H1 (cell line): ENCODE results near the gene PNPLA8. TPM values are rescaled to one million over a fixed set of nuclear protein-coding genes. Genes with fewer than 3 reads are reported as not detected.

Experiments used
- CTCF ChIA-PET: fragments of 300-600 bp; sonication (Branson Sonifier 250); formaldehyde crosslinking; loops from one replicate; lab custom pipeline; 2021; ENCODE audit not compliant: partially characterized antibody; lab: Charles Lee
- POLR2A ChIA-PET: fragments of 300-600 bp; sonication (Branson Sonifier 250); formaldehyde crosslinking; loops from one replicate; lab custom pipeline; 2021; ENCODE audit warnings: inconsistent platforms; ENCODE audit not compliant: partially characterized antibody; lab: Charles Lee
- DNase-seq, 2 experiments: peaks; one replicate each; pipeline versions ENCODE4 v3.0.0 to v3.0.0-alpha.2; 2010 to 2022; ENCODE audit warnings: low spot score in 2 of 2, low read depth in 1 of 2, mixed read lengths in 1 of 2
- FAIRE-seq: peaks from 2 replicates; lab custom pipeline; 2011; peaks lifted over from hg19 to GRCh38; lab: Jason Lieb, UNC
- H2AFZ ChIP-seq: 2 replicates; pipeline ENCODE4 v1.8.1; 2012; ENCODE audit warnings: low read length, inconsistent platforms
- H2AK5ac ChIP-seq: 2 replicates; pipeline ENCODE4 v1.6.1; 2013; ENCODE audit warnings: low read depth, low read length
- H2BK120ac ChIP-seq: replicated peaks from 2 replicates; pipeline ENCODE3; 2013; ENCODE audit warnings: low read depth, low read length, inconsistent platforms
- H2BK12ac ChIP-seq: 2 replicates; pipeline ENCODE4 v1.6.1; 2013; ENCODE audit warnings: low read depth, low read length
- H2BK15ac ChIP-seq: 2 replicates; pipeline ENCODE4 v1.6.1; 2013; ENCODE audit warnings: low read length
- H2BK20ac ChIP-seq: 2 replicates; pipeline ENCODE4 v1.6.1; 2013; ENCODE audit warnings: low read length
- H2BK5ac ChIP-seq: 2 replicates; pipeline ENCODE4 v1.6.1; 2013; ENCODE audit warnings: low read depth, low read length
- H3K14ac ChIP-seq: 2 replicates; pipeline ENCODE4 v1.6.1; 2013; ENCODE audit warnings: inconsistent platforms; ENCODE audit not compliant: insufficient read length
- H3K18ac ChIP-seq: 2 replicates; pipeline ENCODE4 v1.6.1; 2013; ENCODE audit warnings: low read length; ENCODE audit errors: extremely low read depth
- H3K23ac ChIP-seq: 2 replicates; pipeline ENCODE4 v1.6.1; 2013; ENCODE audit warnings: inconsistent platforms; ENCODE audit not compliant: insufficient read length
- H3K23me2 ChIP-seq: 2 replicates; pipeline ENCODE4 v1.6.1; 2013; ENCODE audit warnings: low read depth, low read length
- H3K27ac ChIP-seq: 2 replicates; pipeline ENCODE4 v1.6.1; 2011; ENCODE audit warnings: low read depth, low read length, inconsistent platforms
- H3K27me3 ChIP-seq, 4 experiments: replicated peaks in 1 of 4; 1 replicate in 1 of 4; 2 replicates in 3 of 4; pipeline versions ENCODE4 v1.6.1 to v1.8.1; 2011 to 2013; ENCODE audit warnings: low read length in 3 of 4, mild to moderate bottlenecking in 3 of 4, inconsistent platforms in 2 of 4, mixed read lengths in 2 of 4, moderate library complexity in 1 of 4; ENCODE audit not compliant: control insufficient read depth in 3 of 4, insufficient read depth in 3 of 4; ENCODE audit errors: extremely low read depth in 1 of 4
- H3K36me3 ChIP-seq, 4 experiments: 2 replicates each; pipeline versions ENCODE4 v1.6.1 to v1.8.1; 2011 to 2013; ENCODE audit warnings: mild to moderate bottlenecking in 4 of 4, low read length in 3 of 4, moderate library complexity in 2 of 4, control low read depth in 1 of 4, inconsistent platforms in 1 of 4; ENCODE audit not compliant: insufficient read depth in 4 of 4, control insufficient read depth in 2 of 4
- H3K4ac ChIP-seq: replicated peaks from 2 replicates; pipeline ENCODE3; 2013; ENCODE audit warnings: low read length, low read depth, mixed read lengths, inconsistent platforms; ENCODE audit not compliant: insufficient read length
- H3K4me1 ChIP-seq, 4 experiments: replicated peaks in 1 of 4; 1 replicate in 1 of 4; 2 replicates in 3 of 4; pipeline versions ENCODE4 v1.6.1 to v1.8.1; 2011 to 2013; ENCODE audit warnings: low read length in 3 of 4, inconsistent platforms in 2 of 4, mixed read lengths in 1 of 4; ENCODE audit not compliant: insufficient read depth in 4 of 4, control insufficient read depth in 3 of 4
- H3K4me2 ChIP-seq, 2 experiments: 2 replicates each; pipeline versions ENCODE4 v1.6.1 to v1.8.1; 2011 to 2013; ENCODE audit warnings: low read depth in 2 of 2, low read length in 2 of 2, control low read depth in 1 of 2, inconsistent platforms in 1 of 2, mild to moderate bottlenecking in 1 of 2; ENCODE audit not compliant: insufficient read depth in 1 of 2
- H3K4me3 ChIP-seq, 4 experiments: fragments of 200-600, 300-600 bp in 1 of 4; sonication (generic), shearing (Covaris generic), sonication (Bioruptor Twin) in 1 of 4; 2 replicates each; pipeline versions ENCODE4 v1.5.1 to v1.8.1; 2011 to 2016; ENCODE audit warnings: low read length in 4 of 4, low read depth in 3 of 4, control low read depth in 2 of 4, inconsistent platforms in 2 of 4, mild to moderate bottlenecking in 2 of 4, mixed read lengths in 1 of 4, moderate library complexity in 1 of 4; ENCODE audit not compliant: insufficient read depth in 2 of 4; ENCODE audit errors: extremely low read depth in 1 of 4
- H3K56ac ChIP-seq: replicated peaks from 2 replicates; pipeline ENCODE3; 2013; ENCODE audit warnings: low read depth, mild to moderate bottlenecking, mixed read lengths, low read length, inconsistent platforms; ENCODE audit not compliant: insufficient read length
- H3K79me1 ChIP-seq: 2 replicates; pipeline ENCODE4 v1.6.1; 2013; ENCODE audit warnings: low read depth, low read length, control low read depth
- H3K79me2 ChIP-seq, 2 experiments: 2 replicates each; pipeline versions ENCODE4 v1.6.1 to v1.8.1; 2012 to 2013; ENCODE audit warnings: low read length in 2 of 2, mild to moderate bottlenecking in 2 of 2, inconsistent platforms in 1 of 2; ENCODE audit not compliant: insufficient read depth in 2 of 2, control insufficient read depth in 1 of 2
- H3K9ac ChIP-seq, 4 experiments: replicated peaks in 1 of 4; 1 replicate in 1 of 4; 2 replicates in 3 of 4; pipeline versions ENCODE4 v1.6.1 to v1.8.1; 2011 to 2013; ENCODE audit warnings: low read depth in 3 of 4, low read length in 3 of 4, control low read depth in 2 of 4, mild to moderate bottlenecking in 2 of 4, moderate library complexity in 2 of 4, inconsistent platforms in 1 of 4; ENCODE audit errors: extremely low read depth in 1 of 4
- H3K9me3 ChIP-seq, 2 experiments: 2 replicates each; pipeline versions ENCODE4 v1.6.1 to v1.8.1; 2012 to 2013; ENCODE audit warnings: mild to moderate bottlenecking in 2 of 2, moderate library complexity in 2 of 2, control low read depth in 1 of 2, inconsistent platforms in 1 of 2, low read depth in 1 of 2, low read length in 1 of 2, mixed read lengths in 1 of 2; ENCODE audit not compliant: insufficient read depth in 2 of 2
- H4K20me1 ChIP-seq, 2 experiments: replicated peaks in 1 of 2; 2 replicates each; pipeline versions ENCODE3 to v1.8.1; 2011 to 2013; ENCODE audit warnings: inconsistent platforms in 2 of 2, low read length in 2 of 2, mild to moderate bottlenecking in 1 of 2; ENCODE audit not compliant: insufficient read depth in 2 of 2, control insufficient read depth in 1 of 2
- H4K5ac ChIP-seq: 2 replicates; pipeline ENCODE4 v1.6.1; 2013; ENCODE audit warnings: low read length, low read depth, mixed read lengths, inconsistent platforms; ENCODE audit not compliant: insufficient read length
- H4K8ac ChIP-seq: 2 replicates; pipeline ENCODE4 v1.8.0; 2013; ENCODE audit warnings: mild to moderate bottlenecking, moderate library complexity, low read length, inconsistent platforms; ENCODE audit not compliant: insufficient read depth; ENCODE audit errors: extremely low read depth
- H4K91ac ChIP-seq: replicated peaks from 2 replicates; pipeline ENCODE3; 2013; ENCODE audit warnings: low read length, mixed read lengths, inconsistent platforms; ENCODE audit not compliant: insufficient read length
- CTCF ChIP-seq, 3 experiments: IDR thresholded peaks; 1 replicate in 2 of 3; 2 replicates in 1 of 3; pipeline versions ENCODE4 v1.5.1 to v1.6.1; 2011; ENCODE audit warnings: low read length in 3 of 3, mild to moderate bottlenecking in 3 of 3, inconsistent platforms in 2 of 3, low read depth in 1 of 3, moderate library complexity in 1 of 3; ENCODE audit not compliant: insufficient read depth in 1 of 3; ENCODE audit errors: control extremely low read depth in 1 of 3
- JUN ChIP-seq: IDR thresholded peaks from 2 replicates; pipeline ENCODE4 v1.6.1; 2011; ENCODE audit warnings: low read depth, mild to moderate bottlenecking, improper control_type of control experiment, low read length
- KDM1A ChIP-seq: fragments of 200-600, 300-600 bp; sonication (generic); IDR thresholded peaks from 2 replicates; pipeline ENCODE4 v1.7.1; 2016; ENCODE audit warnings: mild to moderate bottlenecking, low read length, borderline replicate concordance
- RAD21 ChIP-seq, 2 experiments: IDR thresholded peaks in 1 of 2; conservative IDR thresholded peaks in 1 of 2; 2 replicates each; pipeline ENCODE4 v1.6.1; 2011; ENCODE audit warnings: low read depth in 2 of 2, low read length in 2 of 2, improper control_type of control experiment in 1 of 2, inconsistent platforms in 1 of 2, mild to moderate bottlenecking in 1 of 2, moderate library complexity in 1 of 2
- RNF2 ChIP-seq: fragments of 200-900, 300-1000 bp; sonication (generic); IDR thresholded peaks from 2 replicates; pipeline ENCODE4 v1.7.1; 2016; ENCODE audit warnings: borderline replicate concordance, low read depth, mild to moderate bottlenecking, antibody characterized with exemption, low read length; ENCODE audit not compliant: poor library complexity, severe bottlenecking; ENCODE audit errors: missing control alignments
- SIX5 ChIP-seq: IDR thresholded peaks from 2 replicates; pipeline ENCODE4 v1.6.1; 2011; ENCODE audit warnings: mild to moderate bottlenecking, low read depth, low read length
- TBP ChIP-seq: IDR thresholded peaks from 2 replicates; pipeline ENCODE4 v1.6.1; 2011; ENCODE audit warnings: low read depth, low read length, improper control_type of control experiment
- WGBS, 2 experiments: shearing (Covaris generic) in 1 of 2; methylation state at CpG; one replicate each; pipeline versions ENCODE4 v1.1.6 to v1.1.7; 2013 to 2015; ENCODE audit warnings: low lambda C conversion rate in 2 of 2, mixed read lengths in 2 of 2, inconsistent platforms in 1 of 2, low coverage in 1 of 2, missing lambda C conversion rate in 1 of 2; ENCODE audit not compliant: insufficient replicate concordance in 2 of 2, insufficient coverage in 1 of 2, insufficient read length in 1 of 2; ENCODE audit errors: extremely low coverage in 1 of 2, missing lambda C conversion rate in 1 of 2; 5-methylcytosine and 5-hydroxymethylcytosine counted together
- polyA plus RNA-seq, 7 experiments: library from polyadenylated mRNA; depleted of rRNA in 3 of 7; stranded (reverse) in 5 of 7; unstranded in 2 of 7; fragments of >200 nt in 5 of 7; fragments of 200-250 nt in 2 of 7; gene quantifications; 1 replicate in 5 of 7; 2 replicates in 1 of 7; 4 replicates in 1 of 7; pipeline versions ENCODE4 v1.2.1 to v1.2.3, GENCODE V29; 2011 to 2013; ENCODE audit warnings: missing spikeins in 2 of 7, mixed read lengths in 2 of 7
- total RNA-seq: library from RNA; stranded (reverse); fragmentation: NEBNext Ultra II Directional; extraction: Animal tissue kit (Norgen Biotek cat#: 25700); gene quantifications from 2 replicates; pipeline ENCODE4 v1.2.1, GENCODE V29; 2021

PNPLA8 gene
- total and polyA plus RNA-seq, 2 of the 8 experiments (the other 6 are each of a cell fraction or from before 2014, with no cell fraction given), result 3.8 to 11.2 TPM

- Histone ChIP-seq H4K91ac (no peak overlapping the region), H3K14ac (no peak overlapping the region), H3K56ac (no peak overlapping the region), H3K79me2 (no peaks in the 10 kb centered on the region), H2BK120ac (no peak overlapping the region), H3K23ac (no peak overlapping the region), H3K9ac (no peak overlapping the region), H3K9me3 (no peaks in the 10 kb centered on the region), H3K36me3 (no peaks in the 10 kb centered on the region), H3K18ac (no peak overlapping the region; the same call in 1 of the 2 replicates), H2AFZ (peak overlapping the region; percentile 80), H3K4me3 (peak overlapping the region; percentile 80 to 94 (median 83)), H4K5ac (no peak overlapping the region), H3K4ac (no peak overlapping the region), H3K4me1 (peaks cover 0 to 4% (median 3%) of the 10 kb centered on the region in 4 experiments; a peak in 3 of 7 replicates), H4K8ac (peak overlapping the region; percentile 57; the same call in 1 of the 2 replicates), H2BK12ac (no peak overlapping the region; the same call in 1 of the 2 replicates), H3K27me3 (peaks cover 6 to 44% (median 33%) of the 10 kb centered on the region in 4 experiments), H4K20me1 (peaks cover 0 to 1% of the 10 kb centered on the region in 2 experiments), H2BK20ac (no peak overlapping the region), H3K4me2 (peak overlapping the region; percentile 94 to 97), H2BK15ac (no peak overlapping the region), H3K27ac (no peak overlapping the region), H2AK5ac (no peak overlapping the region), H2BK5ac (no peak overlapping the region), H3K79me1 (no peaks in the 10 kb centered on the region), H3K23me2 (peaks cover 21% of the 10 kb centered on the region)
- ChIA-PET POLR2A (no interaction called here), CTCF (interaction anchor here (0.7 to 2.7 kb wide), 18 partner anchors 11 to 265 kb away, joined by 3 to 10 read pairs (median 4); no protein-coding TSS in a partner anchor)
- DNase-seq, result peak in 1 of 2 experiments; percentile 78
- FAIRE-seq, result no peak
- 2% methylated on average over 38 of the region's 72 CpGs; no CpG with 5 or more reads in 1 of the 2 experiments for WGBS, 2 experiments
- TF ChIP-seq KDM1A, result no peak
- no peak for TF ChIP-seq SIX5
- peak in 1 of 2 experiments; percentile 27; a peak in 1 of 4 replicates for TF ChIP-seq RAD21 (IDR thresholded peaks at IDR 0.05 in 1 of 2, conservative IDR thresholded peaks at IDR 0.05 in 1 of 2; ENCODE audit: low read depth in 2 of 2, low read length in 2 of 2)
- peak in 2 of 3 experiments; percentile 11 to 13; a peak in 2 of 4 replicates for TF ChIP-seq CTCF (IDR thresholded peaks at IDR 0.05; ENCODE audit: control extremely low read depth in 1 of 3, insufficient read depth in 1 of 3, low read depth in 1 of 3, low read length in 3 of 3)
- TF ChIP-seq JUN, result no peak
- 0 out of 2 replicates have a peak, but pooled peaks have one; percentile 13 for TF ChIP-seq TBP
- peak; percentile 11 for TF ChIP-seq RNF2
Measured at GRCh38 chr7:108454674-108455550, 71.0 kb downstream of the PNPLA8 start.
